ENCODE results near the gene PDK3. TPM values are rescaled to one million over a fixed set of nuclear protein-coding genes. Genes with fewer than 3 reads are reported as not detected.
A peak's percentile ranks its signal among the peaks of the same experiment; 100 is the strongest.

The PDK3 gene
- total RNA-seq, 1 donor from 2014 or later = 5.1 TPM

DNA sequence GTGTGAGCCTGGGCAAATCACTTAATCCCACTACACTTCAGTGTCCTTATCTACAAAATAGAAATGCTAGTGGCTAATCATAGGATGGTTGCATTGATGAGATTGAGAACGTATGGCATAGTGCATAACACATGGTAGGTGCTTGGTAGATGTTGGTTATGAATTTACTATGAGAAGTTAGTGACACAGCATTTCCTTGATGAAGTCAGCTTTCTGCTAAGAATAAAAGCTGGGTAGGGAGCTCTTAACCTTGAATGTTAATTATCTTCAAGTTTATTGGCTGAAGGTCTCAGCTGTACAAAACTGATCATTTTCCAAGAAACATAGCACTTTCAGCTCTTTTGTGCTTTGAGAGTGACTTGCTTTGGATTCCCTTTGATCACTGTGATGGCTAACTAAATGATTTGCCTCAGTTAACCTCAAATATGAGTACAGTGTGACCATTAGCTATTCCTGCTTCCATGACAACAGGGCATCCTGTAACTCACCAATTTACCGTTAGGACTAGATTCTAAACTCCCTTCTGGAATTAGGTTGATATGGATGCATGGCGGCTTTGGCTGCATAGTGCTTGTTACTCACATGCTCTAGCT is 17.8 kb downstream of the PDK3 start:
- DNase-seq (ENCODE audit: low read depth) = no peak

DNA sequence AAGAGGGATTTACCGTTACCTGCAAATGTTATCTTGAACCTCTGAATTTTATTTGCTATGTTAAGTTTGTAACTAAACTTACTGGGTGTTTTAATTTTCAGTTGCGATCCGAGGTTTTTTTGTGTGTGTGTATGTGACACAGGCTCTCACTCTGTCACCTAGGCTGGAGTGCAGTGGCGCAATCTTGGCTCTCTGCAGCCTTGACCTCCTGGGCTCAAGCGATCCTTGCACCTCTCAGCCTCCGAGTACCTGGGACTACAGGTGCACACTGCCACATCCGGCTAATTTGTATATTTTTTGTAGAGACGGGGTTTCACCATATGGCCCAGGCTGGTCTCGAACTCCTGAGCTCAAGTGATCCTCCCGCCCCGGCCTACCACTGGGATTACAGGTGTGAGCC is 18.5 kb downstream of the PDK3 start:
- no peak for DNase-seq (ENCODE audit: low read depth)

DNA sequence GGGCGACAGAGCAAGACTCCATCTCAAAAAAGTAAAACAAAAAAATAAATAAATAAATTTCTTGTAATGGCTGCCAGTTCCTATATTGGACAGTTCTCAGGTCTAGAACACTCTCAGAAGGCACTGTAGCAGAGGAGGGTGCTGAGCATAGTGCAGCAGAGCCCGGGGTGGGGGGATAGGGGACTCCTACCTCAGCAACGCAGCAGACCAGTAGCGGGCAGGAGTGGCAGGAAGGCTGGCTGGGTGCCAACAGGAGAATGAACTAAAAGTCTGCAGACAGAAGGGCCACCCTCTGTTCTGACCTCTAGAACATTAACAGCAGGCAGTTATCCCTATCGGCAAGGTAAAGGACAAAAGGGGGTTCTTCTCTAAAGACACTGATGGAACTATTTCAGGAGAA is 20.2 kb downstream of the PDK3 start:
- DNase-seq (ENCODE audit: low read depth) = no peak

DNA sequence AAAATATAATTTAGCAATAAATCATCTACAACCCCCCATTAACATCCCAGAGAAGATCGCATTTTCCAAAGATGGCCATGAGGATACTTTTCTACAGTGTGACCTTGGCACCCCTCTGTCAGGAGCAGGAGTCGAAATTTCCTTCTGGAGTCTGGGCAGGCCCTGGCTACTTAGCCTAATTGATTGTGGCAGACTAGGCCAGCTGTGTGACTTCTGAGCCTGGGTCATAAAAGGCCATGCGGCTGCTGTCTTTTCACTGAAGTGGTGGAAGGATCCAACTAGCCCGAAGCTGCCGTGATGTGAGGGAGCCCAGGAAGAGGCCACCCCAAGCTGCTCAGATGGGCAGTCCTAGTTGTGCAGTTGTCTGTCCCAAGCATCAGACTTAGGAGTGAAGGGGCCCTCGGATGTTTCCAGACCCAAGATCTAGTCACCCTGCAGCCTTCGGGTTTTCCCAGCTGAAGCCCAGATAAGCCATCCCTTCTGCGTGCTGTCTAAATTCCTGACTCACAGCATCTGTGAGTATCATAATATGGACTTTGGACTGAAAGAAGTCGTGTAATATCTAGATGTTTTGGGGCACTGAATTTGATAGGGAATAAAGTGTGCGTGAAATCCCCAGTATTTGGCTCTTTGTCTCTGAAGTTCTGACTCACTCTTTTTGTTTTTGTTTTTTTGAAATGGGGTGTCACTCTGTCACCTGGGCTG is 21.0 kb downstream of the PDK3 start:
- DNase-seq (ENCODE audit: low read depth) = no peak

DNA sequence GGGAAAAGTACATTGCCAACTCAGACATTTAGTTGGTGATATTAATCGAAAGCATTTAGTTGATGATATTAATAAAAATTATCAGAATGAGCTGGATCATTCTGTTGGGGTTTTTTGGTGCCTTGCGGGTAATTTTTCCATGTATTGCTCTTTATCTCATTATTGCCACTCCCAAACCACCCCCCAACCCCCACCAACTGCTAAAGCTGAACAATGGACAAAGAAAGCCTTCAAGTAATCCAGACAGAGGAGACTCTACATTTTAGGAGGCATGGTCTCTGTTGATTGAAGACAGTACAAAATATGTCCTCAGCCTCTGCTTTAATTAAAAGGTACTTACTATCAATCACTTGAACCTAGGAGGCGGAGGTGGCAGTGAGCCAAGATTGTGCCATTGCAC is 22.5 kb downstream of the PDK3 start:
- no peak for DNase-seq (ENCODE audit: low read depth)

DNA sequence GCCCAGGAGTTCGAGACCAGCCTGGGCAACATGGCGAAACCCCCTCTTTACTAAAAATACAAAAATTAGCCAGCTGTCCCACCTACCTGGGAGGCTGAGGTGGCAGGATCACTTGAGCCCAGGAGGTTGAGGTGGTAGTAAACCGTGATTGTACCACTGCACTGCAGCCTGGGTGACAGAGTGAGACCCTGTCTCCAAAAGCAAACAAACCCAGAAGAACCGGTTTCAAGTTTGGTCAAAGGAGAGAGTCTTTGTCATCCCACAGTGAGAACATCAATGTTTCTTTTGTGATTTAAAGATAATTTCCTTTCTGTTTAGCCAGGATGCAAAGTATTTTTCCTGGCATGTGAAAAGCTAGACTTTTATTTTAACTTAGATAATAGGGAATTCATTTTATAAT is 26.7 kb downstream of the PDK3 start:
- DNase-seq (ENCODE audit: low read depth) = no peak

DNA sequence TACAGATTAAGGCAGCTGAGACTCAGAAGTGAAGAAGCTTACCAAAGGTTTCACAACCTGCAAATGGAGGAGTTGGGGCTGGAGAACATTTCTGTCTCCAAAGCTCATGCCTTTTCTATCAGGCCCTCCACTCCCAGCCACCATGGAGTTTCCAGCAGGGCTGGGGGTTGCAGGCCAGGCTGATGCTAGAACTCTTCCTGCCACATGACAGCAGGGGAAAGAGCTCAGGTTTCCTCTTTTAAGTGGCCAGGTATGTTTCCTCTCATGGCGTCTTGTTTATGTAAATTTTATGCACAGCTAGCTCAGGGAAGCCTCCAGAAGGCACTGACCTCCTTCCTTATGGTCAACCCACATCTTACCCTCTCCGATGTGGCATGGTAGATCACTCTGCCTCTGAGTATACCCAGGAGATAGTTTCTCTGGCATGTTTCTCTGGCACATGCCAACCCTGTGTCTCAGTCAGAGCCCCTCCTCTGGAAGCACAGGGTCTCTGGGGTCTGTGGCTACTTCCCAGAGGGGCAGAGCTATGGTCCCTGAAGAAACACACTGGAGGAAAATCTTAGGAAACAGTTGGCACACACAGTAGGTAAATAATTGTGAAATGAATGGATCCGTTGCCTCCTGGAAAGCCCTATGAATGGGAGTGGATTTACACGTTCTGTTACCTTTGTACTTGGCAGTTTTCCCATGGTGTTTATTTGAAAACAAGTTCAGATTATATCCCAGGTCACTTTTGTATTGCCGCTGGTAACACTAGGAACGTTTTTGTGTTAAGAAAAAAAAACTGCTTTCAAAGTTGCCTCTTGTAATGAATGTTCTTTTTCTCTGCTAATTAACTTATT is 28.9 kb downstream of the PDK3 start:
- DNase-seq (ENCODE audit: low read depth) = no peak

DNA sequence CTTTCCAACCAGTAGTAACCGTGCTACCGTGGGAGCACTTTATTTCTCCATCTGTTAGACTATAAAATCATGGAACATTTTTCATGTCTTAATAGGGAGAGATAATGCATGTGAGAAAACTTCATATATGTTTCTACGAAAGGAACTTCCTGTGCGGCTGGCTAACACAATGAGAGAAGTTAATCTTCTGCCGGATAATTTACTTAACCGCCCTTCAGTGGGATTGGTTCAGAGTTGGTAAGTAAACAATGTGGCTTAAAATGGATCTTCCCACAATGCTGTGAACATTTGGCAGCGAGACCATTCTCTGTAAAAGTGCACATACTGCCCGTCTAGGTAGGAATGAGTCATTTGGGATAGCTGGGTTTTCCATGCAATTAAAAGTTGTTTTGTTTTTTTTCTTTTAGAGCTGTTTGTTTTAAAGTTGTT is 29.6 kb downstream of the PDK3 start:
- peak; percentile 25 for DNase-seq (ENCODE audit: low read depth)

DNA sequence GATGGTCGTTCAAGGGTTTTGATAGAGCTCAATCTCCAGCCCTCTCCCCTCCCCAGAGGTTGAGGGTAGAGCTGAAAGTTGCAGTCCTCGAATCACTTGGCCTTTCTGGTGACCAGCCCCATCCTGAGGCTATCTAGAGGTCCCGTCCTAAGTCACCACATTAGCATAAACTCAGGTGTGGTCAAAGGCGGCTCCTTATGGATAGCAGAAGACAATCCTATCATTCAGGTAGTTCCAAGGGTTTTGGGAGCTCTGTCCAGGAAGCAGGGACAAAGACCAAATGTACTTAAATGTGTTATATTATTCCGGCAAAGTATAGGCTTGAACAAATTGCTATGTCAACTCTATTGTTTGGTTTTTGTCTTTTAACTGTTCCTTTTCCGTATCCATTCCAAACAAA is 30.6 kb downstream of the PDK3 start:
- DNase-seq (ENCODE audit: low read depth) = no peak

DNA sequence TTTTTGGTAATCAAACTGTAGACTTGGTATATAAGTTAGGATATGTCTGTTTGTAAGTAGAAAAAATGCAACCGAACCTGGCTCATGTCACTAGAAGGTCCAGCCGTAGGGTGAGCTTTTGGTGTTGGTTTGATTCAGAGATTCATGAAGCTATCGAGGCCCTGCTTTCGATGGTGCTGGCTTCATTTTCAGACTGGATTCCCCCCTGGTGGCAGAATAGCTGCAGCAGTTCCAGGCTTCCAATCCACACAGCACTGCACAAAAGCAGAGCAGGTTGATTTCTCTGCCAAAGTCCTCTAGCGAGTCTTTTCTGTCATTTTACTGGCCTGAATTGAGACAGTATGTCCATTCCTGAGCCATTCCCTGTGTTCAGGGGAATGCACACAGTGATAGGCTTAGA is 33.1 kb downstream of the PDK3 start:
- peak; percentile 6 for DNase-seq (ENCODE audit: low read depth)

DNA sequence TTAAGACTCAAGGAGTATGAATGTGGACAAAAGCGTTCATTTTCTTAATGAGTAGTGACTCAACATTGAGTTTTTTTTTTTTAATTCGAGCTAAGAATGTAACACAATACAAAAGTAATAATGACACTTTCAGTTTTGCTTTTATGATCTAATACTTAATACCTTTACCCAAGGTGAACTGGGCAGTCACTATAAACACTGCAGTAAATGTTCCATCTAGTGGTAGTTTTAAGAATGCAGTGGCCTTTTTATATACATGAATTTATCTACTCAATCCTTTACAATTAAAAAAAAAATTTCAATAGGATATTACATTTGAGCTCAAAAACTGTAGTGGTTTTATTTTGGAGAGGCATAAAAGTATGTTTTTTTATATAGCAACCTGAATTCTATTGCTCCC is 33.9 kb downstream of the PDK3 start:
- DNase-seq (ENCODE audit: low read depth) = peak; percentile 5

DNA sequence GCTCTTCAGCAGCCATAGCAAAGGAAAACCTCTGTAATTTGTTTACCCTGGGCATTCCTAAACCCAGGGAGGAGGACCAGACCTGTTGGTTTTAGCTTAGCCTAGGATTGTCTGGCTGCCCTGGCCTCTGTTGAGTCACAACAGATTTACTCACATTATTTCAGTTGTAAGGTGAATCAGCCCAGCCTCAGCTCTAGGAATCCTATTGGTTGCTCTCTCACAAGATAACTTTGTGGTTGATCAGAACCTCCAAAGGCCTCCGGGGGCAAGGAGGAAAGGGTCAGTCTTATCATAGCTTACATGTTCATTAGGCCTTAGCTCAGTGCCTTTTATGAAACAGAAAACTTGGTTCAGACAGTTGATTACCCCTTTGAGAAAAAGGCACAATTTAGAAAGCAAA is 41.0 kb downstream of the PDK3 start:
- no peak for DNase-seq (ENCODE audit: low read depth)

DNA sequence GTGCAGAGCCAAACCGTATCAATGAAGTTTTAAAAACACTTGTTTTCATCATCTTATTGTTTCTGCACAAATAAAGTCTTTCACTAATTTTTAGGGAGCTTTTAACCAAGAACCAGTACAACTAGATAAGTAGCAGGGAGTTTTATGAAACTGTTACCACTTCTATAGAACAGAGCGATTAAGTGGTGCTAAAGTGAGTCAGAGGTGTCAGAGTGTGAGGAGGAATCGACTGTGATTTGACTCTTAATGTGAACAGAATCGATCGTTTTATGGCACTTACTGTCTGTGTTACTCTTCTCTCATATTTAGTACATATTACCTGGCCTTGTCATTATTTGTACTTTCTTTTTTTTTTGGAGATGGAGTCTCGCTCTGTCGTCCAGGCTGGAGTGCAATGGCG is 43.3 kb downstream of the PDK3 start:
- no peak for DNase-seq (ENCODE audit: low read depth)

DNA sequence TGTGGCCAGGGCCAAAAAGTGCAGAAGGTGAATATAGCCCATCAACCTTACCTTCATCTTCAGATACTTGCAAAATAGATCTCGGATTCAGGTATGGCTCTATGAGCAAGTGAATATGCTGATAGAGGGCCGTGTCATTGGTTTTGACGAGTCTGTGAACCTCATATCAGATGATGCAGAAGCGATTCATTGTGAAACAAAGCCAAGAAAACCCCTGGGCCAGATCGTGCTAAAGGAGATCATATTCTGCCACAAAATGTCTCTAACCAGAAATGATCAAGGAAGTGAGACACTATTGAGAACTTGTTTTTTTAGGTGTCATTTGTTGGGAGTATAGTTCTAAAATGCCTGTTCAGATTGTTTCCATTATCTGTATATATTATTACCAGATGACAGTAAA is 48.3 kb downstream of the PDK3 start:
- no peak for DNase-seq (ENCODE audit: low read depth)

DNA sequence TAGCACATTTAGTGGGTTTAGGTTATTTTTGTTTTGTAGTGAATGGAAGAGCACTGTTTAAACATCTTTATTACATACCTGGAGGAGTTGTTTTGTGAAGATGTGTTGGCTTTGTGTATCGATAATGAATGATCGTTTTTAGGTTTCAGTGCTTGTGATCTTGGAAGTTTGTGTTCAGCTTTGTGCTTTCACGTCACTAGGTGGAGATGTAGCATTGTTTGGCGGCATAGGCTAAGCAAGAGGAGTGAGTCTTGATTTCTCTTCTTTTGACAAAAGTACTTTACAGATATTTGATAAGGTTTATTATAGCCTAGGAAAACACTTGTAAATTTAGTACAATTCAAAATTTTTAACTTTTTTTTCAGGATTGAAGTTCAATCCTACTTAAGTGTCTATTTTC is 50.4 kb downstream of the PDK3 start:
- DNase-seq (ENCODE audit: low read depth) = no peak

DNA sequence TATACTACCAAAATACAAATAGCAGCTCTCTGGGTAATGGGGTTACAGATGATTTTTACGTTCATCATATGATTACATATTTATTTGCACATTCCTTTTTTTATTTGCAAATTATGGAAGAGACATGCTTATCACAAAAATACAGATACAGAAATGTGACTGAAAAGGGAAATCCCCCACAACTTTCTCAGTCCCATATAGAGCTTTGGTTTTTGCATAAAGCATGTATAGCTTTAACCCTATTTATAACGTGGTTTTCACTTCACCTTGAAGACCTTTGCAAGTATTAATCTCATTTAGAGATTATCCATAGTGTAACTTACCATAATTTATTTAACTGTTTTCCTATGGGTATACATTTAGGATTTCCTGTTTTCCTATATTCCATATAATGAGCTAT is 55.4 kb downstream of the PDK3 start:
- no peak for DNase-seq (ENCODE audit: low read depth)

DNA sequence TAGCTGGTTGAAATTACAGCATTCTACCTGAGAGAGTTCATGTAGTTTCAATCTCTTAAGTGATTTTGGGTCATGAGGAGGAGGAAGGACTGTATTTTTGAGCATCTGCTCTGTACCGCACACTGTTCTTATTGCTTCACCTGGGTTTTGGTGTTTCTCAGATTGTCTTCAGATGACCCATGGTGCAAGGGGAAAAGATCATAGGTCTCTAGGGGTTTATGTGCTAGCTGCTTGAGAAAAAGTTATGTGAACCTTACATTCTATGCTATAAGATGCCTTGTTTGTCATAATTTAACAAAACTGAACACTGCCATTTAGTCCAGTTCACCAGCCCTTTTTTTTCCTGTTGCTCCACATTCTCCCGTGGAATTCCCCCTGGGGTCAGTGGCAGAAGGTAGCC is 60.4 kb downstream of the PDK3 start:
- DNase-seq (ENCODE audit: low read depth) = no peak

DNA sequence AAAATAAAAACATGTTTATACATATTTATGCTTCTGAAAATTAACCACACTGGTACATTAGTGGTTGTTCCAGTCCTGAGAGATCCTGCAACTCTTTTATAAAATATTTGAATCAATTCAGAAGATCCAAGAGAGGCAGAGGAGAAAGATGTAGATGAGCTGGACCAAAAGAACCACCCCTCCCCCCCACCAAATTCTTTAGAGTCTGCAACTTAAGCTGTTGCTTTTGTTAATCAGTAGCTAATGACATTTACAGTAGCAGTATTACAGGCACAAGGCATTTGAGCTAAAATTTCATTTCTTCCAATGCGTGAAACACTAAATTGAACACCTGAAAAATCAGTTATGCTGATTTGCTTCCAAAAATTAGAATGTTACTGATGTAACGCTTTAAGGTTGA is 61.5 kb downstream of the PDK3 start:
- no peak for DNase-seq (ENCODE audit: low read depth)

DNA sequence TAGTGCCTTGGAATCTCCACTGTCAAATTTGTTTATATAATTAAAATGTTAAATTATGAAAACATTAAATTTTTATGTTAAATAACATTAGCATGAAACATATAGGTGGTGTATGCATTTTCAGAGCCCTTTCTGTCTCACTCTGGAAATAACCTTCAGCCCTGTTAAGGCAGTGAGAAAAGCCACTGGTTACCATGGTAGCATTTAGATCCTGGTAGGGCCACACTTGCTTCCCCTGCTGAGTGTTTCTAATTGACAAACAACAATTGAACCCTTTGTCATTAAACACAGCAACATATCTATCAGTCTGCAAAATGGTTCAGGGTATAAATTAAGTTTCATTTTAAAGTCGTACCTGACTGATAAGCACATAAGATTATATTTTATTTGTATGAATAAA is 63.5 kb downstream of the PDK3 start:
- DNase-seq (ENCODE audit: low read depth) = no peak

DNA sequence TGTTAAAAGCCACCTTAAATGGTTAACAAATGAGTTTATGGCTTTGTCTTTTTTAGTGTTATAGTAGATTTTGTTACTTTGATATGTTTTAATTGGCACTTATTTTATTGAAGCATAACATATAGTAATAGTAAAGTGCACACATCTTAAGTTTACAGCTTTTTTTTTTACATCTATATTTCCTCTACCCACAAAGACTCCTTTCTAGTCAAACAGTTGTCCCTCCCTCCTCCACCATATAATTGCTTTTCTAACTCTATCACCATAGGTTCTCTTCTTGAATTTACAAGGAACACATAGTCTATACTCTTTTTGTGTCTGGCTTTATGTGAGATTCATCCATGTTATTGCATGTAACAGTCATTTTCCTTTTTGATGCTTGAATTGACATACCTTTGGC is 71.5 kb downstream of the PDK3 start:
- DNase-seq (ENCODE audit: low read depth) = no peak

DNA sequence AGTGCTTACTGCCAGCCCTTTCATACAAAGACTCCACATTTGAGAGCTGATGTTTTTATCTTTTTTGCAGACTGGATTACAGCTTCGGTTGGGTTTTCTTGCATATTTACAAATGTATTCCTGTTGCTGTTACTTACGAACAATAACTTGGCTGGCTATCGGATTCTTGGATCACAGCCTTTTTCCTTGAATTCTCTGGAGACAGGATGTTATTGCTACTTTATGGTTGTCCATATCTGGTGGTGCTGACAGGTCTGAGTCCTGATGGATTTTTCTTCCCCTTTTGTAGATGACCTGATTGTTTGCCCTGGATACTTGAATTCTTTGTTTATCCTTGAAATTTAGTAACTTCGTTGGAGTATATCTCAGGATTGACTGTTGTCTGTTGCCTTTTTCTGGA is 77.7 kb downstream of the PDK3 start:
- DNase-seq (ENCODE audit: low read depth) = no peak

DNA sequence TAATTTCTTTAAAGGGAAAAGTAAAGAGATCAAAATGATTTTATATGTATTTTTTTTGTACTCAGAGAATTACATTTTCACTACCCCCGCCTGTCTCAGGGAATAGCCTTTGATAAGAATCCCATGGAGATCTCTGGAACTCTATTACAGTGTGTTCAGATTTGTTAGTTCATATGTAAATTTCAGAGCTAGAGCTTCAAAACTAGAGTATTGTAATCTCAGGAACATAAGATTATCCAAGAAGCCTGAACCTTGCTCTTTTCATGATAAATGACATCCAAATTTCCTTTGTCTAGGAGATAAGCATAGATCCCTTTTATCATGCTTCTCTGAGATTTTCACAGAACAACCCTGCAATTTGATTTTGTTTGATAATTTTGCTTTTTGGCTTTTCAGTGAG is 82.9 kb downstream of the PDK3 start:
- no peak for DNase-seq (ENCODE audit: low read depth)

DNA sequence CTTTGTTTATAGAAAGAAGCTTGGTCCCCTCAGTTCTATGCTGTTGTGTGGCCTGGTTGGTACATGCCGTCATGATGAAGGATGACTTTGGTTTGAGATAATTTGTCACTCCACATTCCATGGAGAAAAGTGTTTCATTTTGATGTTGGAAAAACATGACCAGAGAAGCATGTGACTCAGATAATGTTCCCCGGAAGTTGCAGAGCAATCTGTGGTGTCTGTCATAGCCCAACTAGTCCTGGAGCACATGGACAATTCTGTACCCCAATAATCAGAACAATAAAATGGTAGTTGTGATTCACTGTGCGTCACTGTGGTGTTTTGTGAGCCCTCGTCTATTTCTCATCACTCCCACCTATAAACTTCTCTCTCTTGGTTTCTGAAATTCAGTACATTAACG is 85.1 kb downstream of the PDK3 start:
- DNase-seq (ENCODE audit: low read depth) = no peak

All from myocyte (in vitro differentiated cells).